GM19043 (cell line): ENCODE data around the gene SLC38A11.
A peak's percentile ranks its signal among the peaks of the same experiment; 100 is the strongest.
"Not testable (repeated sequence)": the region's sequence is repeated elsewhere in the genome, so short reads cannot be mapped to it uniquely, and the experiment has no call there.

Experiments used
- ATAC-seq: cut with Tn5 transposase; IDR thresholded peaks from one replicate; pipeline ENCODE4 v1.9.1; 2021; ENCODE audit warnings: low read depth; ENCODE audit not compliant: unreplicated experiment

SLC38A11 gene

GRCh38 chr2:164954954-164955701 lies at the start of gene SLC38A11:
TSS of gene SLC38A11 (minus strand) at chr2:164955525. CDS start at chr2:164955247, 278 bp downstream.
- ATAC-seq, result no peak

- no peak for ATAC-seq
These were observed 48.3 kb upstream of the SLC38A11 start for GRCh38 chr2:165003443-165004130.

DNA sequence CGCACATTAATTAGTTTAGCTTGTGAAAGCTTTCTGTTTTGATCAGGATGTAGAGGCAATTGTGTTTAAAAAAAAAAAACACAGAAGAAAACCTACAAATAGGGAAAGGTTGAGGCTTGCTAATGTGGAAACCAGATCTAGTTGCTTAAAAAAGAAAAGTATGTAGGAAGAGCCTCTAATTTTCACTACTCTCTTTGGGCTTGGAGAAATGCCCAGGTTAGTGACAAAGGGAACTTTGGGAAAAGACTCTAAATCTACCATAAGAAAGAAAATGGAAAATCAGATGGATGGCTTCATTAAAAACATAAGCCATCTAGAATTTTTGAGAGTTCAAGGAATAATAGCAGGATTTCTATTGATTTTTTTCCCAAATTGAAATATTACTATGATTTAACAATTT lies 47.3 kb upstream of the SLC38A11 start:
- ATAC-seq, result no peak

- ATAC-seq, result not testable (repeated sequence)
These were observed 39.5 kb upstream of the SLC38A11 start for GRCh38 chr2:164994664-164995299.

DNA sequence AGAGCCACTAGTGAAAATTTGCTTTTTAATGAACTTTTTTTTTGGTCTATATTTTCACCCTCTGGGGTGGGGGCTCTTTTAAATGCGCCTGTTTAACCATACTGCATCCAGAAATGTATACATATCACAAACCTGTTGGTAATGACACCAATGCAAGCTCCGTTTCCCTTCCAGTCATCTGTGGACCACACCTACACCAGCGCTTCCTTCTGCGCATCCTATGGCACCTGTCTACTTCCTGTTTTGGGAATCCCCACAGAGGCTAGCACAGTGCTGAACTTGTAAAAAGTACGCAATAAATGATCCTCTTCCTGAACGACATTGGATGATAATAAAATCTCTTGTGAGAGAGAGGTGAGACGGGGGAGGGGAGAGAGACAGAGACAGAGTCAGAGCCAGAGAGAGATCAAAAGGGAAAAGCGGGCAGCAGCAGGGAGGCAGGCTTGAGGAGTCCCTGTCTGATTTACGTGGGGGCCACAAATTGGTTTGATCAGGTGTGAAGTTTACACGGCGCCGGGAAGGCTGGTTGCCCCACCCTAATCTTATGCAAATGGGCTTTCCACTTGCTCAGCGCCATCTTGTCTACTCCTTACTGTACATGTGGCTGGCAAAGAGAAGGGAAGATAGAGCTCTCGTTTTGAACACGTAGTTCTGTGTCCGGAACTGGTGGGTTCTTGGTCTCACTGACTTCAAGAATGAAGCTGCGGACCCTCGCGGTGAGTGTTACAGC lies 38.1 kb upstream of the SLC38A11 start:
- no peak for ATAC-seq

GRCh38 chr2:164992818-164993217 lies 37.5 kb upstream of the SLC38A11 start:
- ATAC-seq, result no peak

DNA sequence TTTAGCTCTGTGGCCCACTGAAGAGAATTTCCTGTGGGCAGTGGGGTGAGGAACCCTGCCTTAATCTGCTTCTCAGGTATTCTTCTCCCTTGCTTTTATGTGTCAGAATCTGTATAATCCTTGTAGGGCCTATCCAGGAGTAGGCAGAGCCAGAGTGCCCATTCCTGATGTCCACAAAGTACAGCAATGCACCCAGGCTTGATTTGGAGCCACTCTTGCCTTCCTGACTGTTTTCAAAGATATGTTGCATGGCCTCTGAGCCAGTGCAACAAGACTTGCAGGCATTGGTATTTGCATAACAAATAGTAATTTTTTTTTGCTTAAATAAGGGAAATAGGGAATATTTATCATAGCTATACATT lies 36.7 kb upstream of the SLC38A11 start:
- not testable (repeated sequence) for ATAC-seq

GRCh38 chr2:164991361-164992092 lies 36.2 kb upstream of the SLC38A11 start:
- peak; percentile 87 for ATAC-seq

GRCh38 chr2:164990953-164991352 lies 35.6 kb upstream of the SLC38A11 start:
- ATAC-seq, result not testable (repeated sequence)

DNA sequence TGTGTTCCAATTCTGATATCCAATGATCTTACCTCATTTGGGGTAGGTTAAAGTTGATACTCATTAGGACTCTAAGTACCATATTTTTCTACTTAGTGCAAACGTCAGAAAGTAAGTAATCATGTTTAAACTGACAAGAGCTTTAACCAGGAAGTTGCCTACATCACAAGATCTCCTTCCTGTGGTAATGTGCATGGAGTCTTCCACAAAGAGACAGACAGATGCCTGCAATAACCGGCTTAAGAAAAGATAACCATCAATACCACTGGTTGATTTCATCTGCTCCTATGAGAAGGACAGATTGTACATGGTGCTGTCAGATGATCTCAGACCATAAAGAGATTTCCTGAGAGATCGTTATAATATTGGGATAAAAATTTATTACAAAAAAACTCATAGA lies 33.5 kb upstream of the SLC38A11 start:
- ATAC-seq, result not testable (repeated sequence)

DNA sequence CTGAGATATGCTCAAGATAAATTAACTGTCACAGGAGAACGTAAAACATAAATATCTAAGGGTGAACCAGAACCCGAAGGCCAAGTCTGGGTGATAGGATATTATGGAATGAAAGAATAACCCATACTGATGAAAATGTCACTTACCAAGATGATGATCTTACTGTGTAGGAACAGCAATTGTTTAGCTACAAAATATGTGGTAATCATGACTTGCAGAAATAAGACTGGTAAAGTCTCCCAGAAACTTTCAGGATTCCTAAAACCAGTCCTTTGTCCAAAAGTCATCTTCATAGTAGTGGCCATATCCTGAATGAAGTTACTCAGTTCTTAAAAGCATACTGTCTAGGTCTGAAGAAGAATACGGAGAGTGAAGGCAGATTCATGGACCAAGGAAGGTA lies 30.7 kb upstream of the SLC38A11 start:
- not testable (repeated sequence) for ATAC-seq

GRCh38 chr2:164984428-164984827 lies 29.1 kb upstream of the SLC38A11 start:
- no peak for ATAC-seq

DNA sequence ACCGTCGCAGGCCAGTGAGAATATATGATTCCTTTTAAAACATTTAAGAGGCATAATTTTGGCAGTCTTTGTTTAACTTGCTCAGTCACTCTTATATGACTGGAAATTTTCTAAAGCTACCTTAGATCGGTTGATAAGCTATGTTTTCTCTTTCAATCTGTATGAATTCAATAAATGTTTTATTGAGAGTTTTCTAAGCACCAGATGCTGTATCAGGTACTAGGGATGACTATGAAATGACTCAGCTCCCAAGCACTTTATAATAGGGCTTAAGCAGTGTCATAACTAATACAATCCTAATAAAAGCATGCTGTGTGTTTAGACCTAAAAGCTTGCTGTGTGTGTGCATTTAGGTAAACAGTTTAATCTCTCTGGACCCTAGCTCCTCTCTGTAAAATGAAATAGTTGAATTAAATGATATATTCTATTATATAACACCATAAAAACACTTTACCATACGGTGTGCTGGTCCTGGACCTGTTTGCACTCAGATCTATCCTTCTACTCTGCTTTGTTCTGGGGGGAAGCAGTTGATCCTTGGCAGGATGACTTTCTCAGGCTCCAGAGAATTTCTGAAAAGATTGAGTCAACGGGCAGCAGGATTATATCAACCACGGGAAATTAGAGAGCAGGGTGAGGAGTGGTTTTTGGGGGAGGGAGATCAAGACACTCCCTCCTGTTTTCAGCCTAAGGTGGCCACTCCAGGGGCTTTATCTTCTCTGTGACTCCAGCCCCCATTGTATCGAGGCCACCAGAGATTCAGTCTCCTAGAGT lies 26.1 kb upstream of the SLC38A11 start:
- no peak for ATAC-seq

GRCh38 chr2:164980688-164981087 lies 25.4 kb upstream of the SLC38A11 start:
- not testable (repeated sequence) for ATAC-seq

DNA sequence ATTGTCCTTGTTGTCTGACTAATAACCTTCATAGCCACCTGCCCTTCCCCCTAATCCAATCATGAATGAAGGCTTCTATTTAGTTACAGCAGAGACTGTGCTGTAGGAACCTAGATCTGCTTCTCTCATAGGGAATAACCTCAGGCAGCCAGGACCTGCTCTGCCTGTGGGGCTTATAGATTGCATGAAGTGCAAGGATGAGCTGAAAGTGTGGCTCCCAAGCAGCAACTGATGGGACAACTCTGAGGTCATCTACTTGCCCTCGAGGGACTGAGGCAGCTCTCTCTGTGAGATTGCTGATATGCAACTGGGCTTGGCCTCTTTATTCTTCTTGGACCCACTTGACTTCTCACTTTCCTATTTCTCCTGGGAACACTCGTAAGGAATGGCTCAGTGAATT lies 23.8 kb upstream of the SLC38A11 start:
- no peak for ATAC-seq

DNA sequence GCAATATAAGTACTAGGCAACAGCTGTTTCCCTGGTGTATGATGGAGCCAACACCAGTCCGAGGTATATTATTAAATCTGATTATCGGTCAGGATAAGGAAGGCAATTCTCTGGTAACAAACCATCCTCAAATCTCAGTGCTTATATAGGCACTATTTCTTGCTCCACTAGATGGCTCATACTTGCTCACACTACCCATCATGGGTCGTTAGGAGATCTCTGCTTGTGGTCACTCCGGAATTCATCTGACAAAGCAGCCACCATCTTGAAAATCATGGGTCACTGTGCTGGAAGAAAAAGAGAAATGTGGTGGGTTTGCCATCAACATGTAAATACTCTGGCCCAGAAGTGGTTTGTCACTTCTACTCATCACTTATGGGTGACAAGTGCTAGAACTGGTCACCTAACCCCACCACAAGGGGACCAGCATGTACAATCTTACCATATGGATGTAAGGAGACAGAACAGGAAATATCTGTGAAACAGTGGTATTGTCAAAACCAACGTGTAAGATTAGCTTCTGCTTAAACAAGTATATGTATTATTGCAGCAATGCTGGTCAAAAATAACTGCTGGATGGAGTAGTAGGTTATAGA lies 21.6 kb upstream of the SLC38A11 start:
- not testable (repeated sequence) for ATAC-seq

GRCh38 chr2:164976301-164976700 lies 21.0 kb upstream of the SLC38A11 start:
- no peak for ATAC-seq

- ATAC-seq, result no peak
These were observed 20.6 kb upstream of the SLC38A11 start for GRCh38 chr2:164975891-164976290.

GRCh38 chr2:164974221-164974620 lies 18.9 kb upstream of the SLC38A11 start:
- no peak for ATAC-seq
